ENCODE data around the gene LPP. TPM values are rescaled to one million over a fixed set of nuclear protein-coding genes. Genes with fewer than 3 reads are reported as not detected.
A peak's percentile ranks its signal among the peaks of the same experiment; 100 is the strongest.

Gene LPP
- total RNA-seq, 4 donors from 2014 or later, result 207 to 592 (median 406) TPM

DNA sequence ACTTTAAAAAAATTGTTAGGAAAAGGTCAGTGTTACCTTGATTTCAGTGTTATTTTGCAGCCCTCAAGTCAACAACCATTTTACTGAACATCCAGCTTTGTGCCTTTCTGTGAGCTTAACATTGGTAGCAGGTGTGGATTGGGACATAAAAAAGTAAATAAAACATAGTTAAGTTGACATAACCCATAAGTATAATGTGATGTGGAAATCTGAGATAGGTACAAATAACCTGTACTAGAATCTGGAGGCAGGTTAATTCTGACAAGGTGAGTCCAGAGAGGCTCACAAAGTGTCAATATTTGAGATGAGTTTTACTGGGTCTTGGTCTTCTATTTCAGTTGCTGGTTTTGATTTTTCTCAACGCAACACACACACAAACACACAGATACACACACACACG lies 151.3 kb downstream of the LPP start:
- TF ChIP-seq POLR2AphosphoS5 (IDR thresholded peaks at IDR 0.05), result no peak
- TF ChIP-seq EP300 (IDR thresholded peaks at IDR 0.05; ENCODE audit: low read depth), result no peak
- TF ChIP-seq POLR2A (IDR thresholded peaks at IDR 0.05), result no peak
- TF ChIP-seq, protein P1, sequence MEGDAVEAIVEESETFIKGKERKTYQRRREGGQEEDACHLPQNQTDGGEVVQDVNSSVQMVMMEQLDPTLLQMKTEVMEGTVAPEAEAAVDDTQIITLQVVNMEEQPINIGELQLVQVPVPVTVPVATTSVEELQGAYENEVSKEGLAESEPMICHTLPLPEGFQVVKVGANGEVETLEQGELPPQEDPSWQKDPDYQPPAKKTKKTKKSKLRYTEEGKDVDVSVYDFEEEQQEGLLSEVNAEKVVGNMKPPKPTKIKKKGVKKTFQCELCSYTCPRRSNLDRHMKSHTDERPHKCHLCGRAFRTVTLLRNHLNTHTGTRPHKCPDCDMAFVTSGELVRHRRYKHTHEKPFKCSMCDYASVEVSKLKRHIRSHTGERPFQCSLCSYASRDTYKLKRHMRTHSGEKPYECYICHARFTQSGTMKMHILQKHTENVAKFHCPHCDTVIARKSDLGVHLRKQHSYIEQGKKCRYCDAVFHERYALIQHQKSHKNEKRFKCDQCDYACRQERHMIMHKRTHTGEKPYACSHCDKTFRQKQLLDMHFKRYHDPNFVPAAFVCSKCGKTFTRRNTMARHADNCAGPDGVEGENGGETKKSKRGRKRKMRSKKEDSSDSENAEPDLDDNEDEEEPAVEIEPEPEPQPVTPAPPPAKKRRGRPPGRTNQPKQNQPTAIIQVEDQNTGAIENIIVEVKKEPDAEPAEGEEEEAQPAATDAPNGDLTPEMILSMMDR (IDR thresholded peaks at IDR 0.05), result no peak
- Histone ChIP-seq H3K27ac (peak overlapping the region in 1 of 4 donors; percentile 16), H3K27me3 (no peaks in the 10 kb centered on the region), H3K4me1 (peaks cover 10 to 35% (median 13%) of the 10 kb centered on the region in 4 donors), H3K4me3 (no peak overlapping the region), H3K36me3 (no peaks in the 10 kb centered on the region), H3K9me3 (no peaks in the 10 kb centered on the region)
- WGBS, 2 donors (ENCODE audit: low coverage in 1 of 2), result 55 to 81% methylated on average over 2 of the region's 2 CpGs
- in situ Hi-C loops (cut with MboI; ENCODE audit: low pct_ligation_motif_present in 1 of 4, low pct_unique_long_range_greater_than_20kb in 1 of 4, low sequenced_read_pairs in 3 of 4) (no loop called here), intact Hi-C loops (cut with DNase I; ENCODE audit: low total_unique reads) (no loop called here)
- no peak for DNase-seq

DNA sequence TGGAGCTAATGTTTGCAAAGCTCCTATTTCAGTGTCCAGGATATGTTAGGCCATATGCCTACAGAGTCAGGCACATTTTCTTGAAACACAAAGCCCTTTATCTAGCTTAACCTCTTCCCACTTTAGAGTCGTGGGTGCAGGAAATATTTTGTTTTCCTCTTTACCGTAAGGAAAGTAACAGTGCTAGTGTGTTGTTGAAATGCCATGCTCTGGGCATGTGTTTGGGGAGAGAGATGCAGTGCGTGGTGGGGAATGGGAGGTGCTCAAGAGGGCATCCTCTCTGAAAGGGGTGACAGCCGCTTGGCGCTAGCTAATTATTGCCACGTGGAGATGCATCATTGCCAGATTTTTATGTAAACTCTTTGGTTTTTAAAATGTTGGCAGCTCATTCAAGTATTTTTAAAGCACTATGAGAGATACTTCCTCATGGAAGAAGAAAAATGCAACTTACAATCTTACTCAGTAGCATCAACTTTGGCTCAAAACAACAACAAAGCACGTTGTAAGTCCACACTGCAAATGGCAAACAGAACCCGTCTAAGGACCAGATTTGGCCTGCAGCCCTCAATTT lies 152.6 kb downstream of the LPP start:
- no peak for TF ChIP-seq EP300 (IDR thresholded peaks at IDR 0.05; ENCODE audit: low read depth)
- TF ChIP-seq, protein P1 (IDR thresholded peaks at IDR 0.05), result no peak
- no peak for TF ChIP-seq POLR2A (IDR thresholded peaks at IDR 0.05)
- TF ChIP-seq POLR2AphosphoS5 (IDR thresholded peaks at IDR 0.05), result no peak
- DNase-seq, result no peak
- Histone ChIP-seq H3K9me3 (no peaks in the 10 kb centered on the region), H3K36me3 (no peaks in the 10 kb centered on the region), H3K4me1 (peaks cover 10 to 31% (median 13%) of the 10 kb centered on the region in 4 donors), H3K27ac (peak overlapping the region in 2 of 4 donors; percentile 16 to 44), H3K27me3 (no peaks in the 10 kb centered on the region), H3K4me3 (no peak overlapping the region)
- in situ Hi-C loops (cut with MboI; ENCODE audit: low pct_ligation_motif_present in 1 of 4, low pct_unique_long_range_greater_than_20kb in 1 of 4, low sequenced_read_pairs in 3 of 4) (no loop called here), intact Hi-C loops (cut with DNase I; ENCODE audit: low total_unique reads) (no loop called here)
- 50 to 57% methylated on average over 5 to 8 of the region's 8 CpGs for WGBS, 2 donors (ENCODE audit: low coverage in 1 of 2)

DNA sequence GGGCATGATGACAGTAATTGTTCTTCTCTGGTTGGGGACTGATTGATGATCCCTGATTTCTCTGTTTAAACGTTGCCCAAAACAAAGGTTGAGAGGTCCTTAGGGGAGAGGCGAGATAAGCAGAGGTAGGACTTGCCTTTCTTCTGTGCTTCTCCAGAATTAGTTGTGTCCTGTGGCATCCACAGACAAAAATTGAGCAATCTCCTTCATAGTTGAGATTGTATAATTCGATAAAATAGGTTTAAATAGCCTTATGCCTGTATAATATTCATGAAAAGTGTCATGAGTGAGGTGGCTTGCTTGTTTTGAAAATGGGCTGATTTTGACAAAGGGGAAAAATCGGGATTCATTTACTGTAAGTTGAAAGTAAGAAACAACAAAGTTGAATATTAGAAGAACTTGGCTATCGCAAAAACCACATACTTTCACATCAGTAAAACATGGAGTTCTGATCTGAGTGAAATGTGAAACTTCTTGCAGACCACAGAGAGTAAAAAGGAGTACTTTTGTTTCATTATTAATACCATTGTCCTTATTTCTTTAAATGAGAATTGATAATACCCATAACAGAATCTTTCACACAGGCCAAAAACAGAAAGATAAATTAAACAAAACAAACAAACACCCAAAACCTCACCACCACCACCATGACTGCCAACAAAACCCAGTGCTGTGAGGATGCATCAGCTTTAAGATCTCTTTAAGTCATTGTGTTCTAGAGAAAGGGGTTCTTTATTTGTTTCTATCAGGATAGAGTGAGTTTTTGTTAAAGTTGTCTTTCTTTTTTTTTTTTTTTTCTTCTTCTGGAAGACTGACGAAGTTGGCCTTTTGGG lies 155.7 kb downstream of the LPP start:
- TF ChIP-seq EP300 (IDR thresholded peaks at IDR 0.05; ENCODE audit: low read depth) (no peak), POLR2AphosphoS5 (IDR thresholded peaks at IDR 0.05) (no peak), POLR2A (IDR thresholded peaks at IDR 0.05) (no peak)
- TF ChIP-seq, protein P1 (IDR thresholded peaks at IDR 0.05), result no peak
- Histone ChIP-seq H3K36me3 (no peaks in the 10 kb centered on the region), H3K27ac (peak overlapping the region in 1 of 4 donors; percentile 5)

DNA sequence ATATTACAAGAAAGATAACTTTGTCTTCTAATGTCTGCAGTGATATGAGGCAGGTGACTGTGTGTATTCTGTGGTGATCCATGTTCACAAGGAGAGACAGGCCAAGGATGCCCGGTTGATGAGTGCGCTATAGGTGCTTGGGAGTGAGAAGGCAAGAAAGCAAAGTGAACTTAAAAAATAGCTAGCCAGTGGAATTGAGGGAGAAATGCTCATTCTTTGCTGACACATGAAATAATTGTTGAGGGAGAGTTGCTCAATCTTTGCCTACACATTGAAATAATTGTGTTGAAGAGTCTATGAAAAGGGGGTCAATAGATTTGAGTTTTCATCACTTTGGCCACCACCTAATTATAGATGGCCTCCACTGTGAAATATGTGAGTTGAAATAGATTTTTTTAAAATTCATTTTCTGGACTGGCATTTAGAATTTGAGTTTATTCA lies 156.3 kb downstream of the LPP start:
- in situ Hi-C loops (cut with MboI; ENCODE audit: low pct_ligation_motif_present in 1 of 4, low pct_unique_long_range_greater_than_20kb in 1 of 4, low sequenced_read_pairs in 3 of 4) (no loop called here), intact Hi-C loops (cut with DNase I; ENCODE audit: low total_unique reads) (no loop called here)
- WGBS, 2 donors (ENCODE audit: low coverage in 1 of 2), result 89 to 94% methylated on average over 2 of the region's 2 CpGs
- Histone ChIP-seq H3K4me3 (no peak overlapping the region), H3K27me3 (no peaks in the 10 kb centered on the region), H3K9me3 (no peaks in the 10 kb centered on the region), H3K4me1 (peaks cover 0 to 11% (median 5%) of the 10 kb centered on the region in 4 donors), H3K27ac (no peak overlapping the region), H3K36me3 (no peaks in the 10 kb centered on the region)
- TF ChIP-seq EP300 (IDR thresholded peaks at IDR 0.05; ENCODE audit: low read depth) (no peak), POLR2AphosphoS5 (IDR thresholded peaks at IDR 0.05) (no peak), POLR2A (IDR thresholded peaks at IDR 0.05) (no peak)
- TF ChIP-seq, protein P1 (IDR thresholded peaks at IDR 0.05), result no peak
- no peak for DNase-seq

More for the DNA sequence above, 155.7 kb downstream of the LPP start:
- DNase-seq, result no peak
- intact Hi-C loops (cut with DNase I; ENCODE audit: low total_unique reads), result no loop called here
- Histone ChIP-seq H3K4me3 (no peak overlapping the region), H3K4me1 (peaks cover 0 to 8% (median 5%) of the 10 kb centered on the region in 4 donors), H3K9me3 (no peaks in the 10 kb centered on the region), H3K27me3 (no peaks in the 10 kb centered on the region)
- in situ Hi-C loops (cut with MboI; ENCODE audit: low pct_ligation_motif_present in 1 of 4, low pct_unique_long_range_greater_than_20kb in 1 of 4, low sequenced_read_pairs in 3 of 4), result no loop called here
- 65 to 73% methylated on average over 5 to 6 of the region's 6 CpGs for WGBS, 2 donors (ENCODE audit: low coverage in 1 of 2)
